ENCODE measurements around the gene IGFBP3.

The IGFBP3 gene

GRCh38 chr7:45872116-45873034 lies 48.7 kb downstream of the IGFBP3 start:
- no peak for DNase-seq

- no peak for DNase-seq
These were observed 51.6 kb downstream of the IGFBP3 start for GRCh38 chr7:45869426-45869825.

- no peak for DNase-seq
These were observed 53.6 kb downstream of the IGFBP3 start for GRCh38 chr7:45867471-45867870.

- no peak for DNase-seq
These were observed 55.3 kb downstream of the IGFBP3 start for GRCh38 chr7:45865594-45866410.

GRCh38 chr7:45863715-45864114 lies 57.4 kb downstream of the IGFBP3 start:
- DNase-seq = no peak
